OCI-LY7 (cell line): ENCODE data around the gene CYP4F2. TPM values are rescaled to one million over a fixed set of nuclear protein-coding genes. Genes with fewer than 3 reads are reported as not detected.
"Not testable (repeated sequence)": the region's sequence is repeated elsewhere in the genome, so short reads cannot be mapped to it uniquely, and the experiment has no call there.

Source experiments
- BruUV-seq: library from RNA; stranded (reverse); fragments of 400-500 nt; replicated peaks from 2 replicates; lab custom pipeline; 2021; lab: Mats Ljungman, UMichigan
- CTCF ChIA-PET: fragments of 300-600 bp; sonication (Branson Sonifier 250); formaldehyde crosslinking; loops from one replicate; lab custom pipeline; 2022; ENCODE audit warnings: antibody characterized with exemption; ENCODE audit not compliant: unreplicated experiment; lab: Charles Lee
- POLR2A ChIA-PET: fragments of 300-600 bp; sonication (Branson Sonifier 250); formaldehyde crosslinking; loops from one replicate; lab custom pipeline; 2022; ENCODE audit warnings: antibody characterized with exemption; lab: Charles Lee
- DNase-seq: peaks from one replicate; pipeline ENCODE4 v3.0.0-alpha.2; 2015; ENCODE audit warnings: low spot score
- H2AFZ ChIP-seq: fragments of 200-600 bp; sonication (generic), shearing (Covaris generic); 2 replicates; pipeline ENCODE4 v1.6.1; 2014; ENCODE audit warnings: mild to moderate bottlenecking, antibody characterized with exemption, low read length, moderate library complexity
- H3K27ac ChIP-seq: fragments of 200-600 bp; sonication (generic); 2 replicates; pipeline ENCODE4 v1.5.1; 2014; ENCODE audit warnings: mixed run types, low read depth, mild to moderate bottlenecking, moderate library complexity, low read length, inconsistent platforms; ENCODE audit not compliant: poor library complexity, severe bottlenecking
- H3K36me3 ChIP-seq: fragments of 200-600 bp; sonication (generic); 2 replicates; pipeline ENCODE4 v1.6.1; 2014; ENCODE audit warnings: mild to moderate bottlenecking, antibody characterized with exemption, low read length, moderate library complexity, mixed read lengths; ENCODE audit not compliant: insufficient read depth
- H3K4me1 ChIP-seq: fragments of 200-600 bp; sonication (generic); 2 replicates; pipeline ENCODE4 v1.5.1; 2014; ENCODE audit warnings: mild to moderate bottlenecking, low read length; ENCODE audit not compliant: insufficient read depth, poor library complexity, severe bottlenecking
- H3K4me2 ChIP-seq: fragments of 200-600 bp; sonication (generic); 2 replicates; pipeline ENCODE4 v1.6.1; 2014; ENCODE audit warnings: mild to moderate bottlenecking, low read length
- H3K4me3 ChIP-seq: fragments of 200-600 bp; sonication (generic); 2 replicates; pipeline ENCODE4 v1.5.1; 2014; ENCODE audit warnings: mild to moderate bottlenecking, low read depth, low read length; ENCODE audit not compliant: poor library complexity, severe bottlenecking
- H3K79me2 ChIP-seq: fragments of 200-600 bp; sonication (generic); 2 replicates; pipeline ENCODE4 v1.6.1; 2016; ENCODE audit warnings: low read depth, mild to moderate bottlenecking, low read length, moderate library complexity, mixed read lengths; ENCODE audit not compliant: insufficient read depth
- H3K9me2 ChIP-seq: fragments of 200-600 bp; sonication (generic); 2 replicates; pipeline ENCODE4 v1.6.1; 2016; ENCODE audit warnings: mild to moderate bottlenecking, low read length, mixed read lengths; ENCODE audit not compliant: insufficient read depth
- H3K9me3 ChIP-seq: fragments of 200-600 bp; sonication (generic); 2 replicates; pipeline ENCODE4 v1.6.1; 2014; ENCODE audit warnings: mild to moderate bottlenecking, mixed run types, low read length, mixed read lengths
- H4K20me1 ChIP-seq: fragments of 200-600 bp; sonication (generic); 2 replicates; pipeline ENCODE4 v1.6.1; 2014; ENCODE audit warnings: mild to moderate bottlenecking, antibody characterized with exemption, low read length, moderate library complexity, mixed read lengths; ENCODE audit not compliant: insufficient read depth
- CTCF ChIP-seq: fragments of 200-600 bp; sonication (generic); conservative IDR thresholded peaks from 2 replicates; pipeline ENCODE4 v1.5.1; 2014; ENCODE audit warnings: mild to moderate bottlenecking, antibody characterized with exemption, low read length, moderate library complexity, mixed read lengths
- EZH2phosphoT487 ChIP-seq: fragments of 200-600 bp; sonication (generic); IDR thresholded peaks from 2 replicates; pipeline ENCODE4 v1.6.1; 2018; ENCODE audit warnings: low read depth, borderline replicate concordance, mild to moderate bottlenecking, mixed run types, antibody characterized with exemption, low read length, moderate library complexity, mixed read lengths
- intact Hi-C: fragments of 100-400 bp; cut with micrococcal nuclease; formaldehyde crosslinking; loops from one replicate; pipeline ENCODE4 v1.10.0; 2022; ENCODE audit not compliant: unreplicated experiment
- total RNA-seq, 2 experiments: library from RNA; depleted of rRNA in 1 of 2; stranded (reverse); fragments of >200 nt in 1 of 2; shearing (Covaris generic) in 1 of 2; gene quantifications; 2 replicates each; pipeline ENCODE4 v1.2.3, GENCODE V29; 2014 to 2022

CYP4F2 gene
- total RNA-seq, 2 experiments from 2014 or later = not detected

GRCh38 chr19:15905026-15905425 is 7.2 kb upstream of the CYP4F2 start:
- no peaks in the 10 kb centered on the region for H4K20me1 ChIP-seq
- H3K4me1 ChIP-seq = no peaks in the 10 kb centered on the region
- no peaks in the 10 kb centered on the region for H3K79me2 ChIP-seq
- no peak overlapping the region for H3K4me2 ChIP-seq
- no peak overlapping the region for H3K4me3 ChIP-seq
- H3K9me3 ChIP-seq = no peaks in the 10 kb centered on the region
- no peak overlapping the region for H2AFZ ChIP-seq
- H3K27ac ChIP-seq = no peak overlapping the region
- no TSS peak for BruUV-seq
- no peaks in the 10 kb centered on the region for H3K36me3 ChIP-seq
- intact Hi-C loops = no loop called here
- H3K9me2 ChIP-seq = no peaks in the 10 kb centered on the region
- DNase-seq = no peak
- CTCF ChIA-PET = no interaction called here
- no peak for TF ChIP-seq CTCF
- no peak for TF ChIP-seq EZH2phosphoT487
- POLR2A ChIA-PET = no interaction called here

GRCh38 chr19:15902898-15903297 is 5.0 kb upstream of the CYP4F2 start:
- H4K20me1 ChIP-seq, H3K27ac ChIP-seq, H3K36me3 ChIP-seq, H3K9me3 ChIP-seq, H2AFZ ChIP-seq, H3K4me2 ChIP-seq, DNase-seq, CTCF ChIA-PET, H3K79me2 ChIP-seq, H3K9me2 ChIP-seq, POLR2A ChIA-PET, intact Hi-C loops, BruUV-seq, H3K4me1 ChIP-seq, H3K4me3 ChIP-seq: not testable (repeated sequence)

GRCh38 chr19:15902254-15902653 is 4.4 kb upstream of the CYP4F2 start:
- DNase-seq = no peak

More at GRCh38 chr19:15902254-15902653, 4.4 kb upstream of the CYP4F2 start:
- Histone ChIP-seq H3K9me2 (no peaks in the 10 kb centered on the region), H3K27ac (no peak overlapping the region), H3K4me1 (no peaks in the 10 kb centered on the region), H3K9me3 (no peaks in the 10 kb centered on the region), H3K79me2 (no peaks in the 10 kb centered on the region), H4K20me1 (no peaks in the 10 kb centered on the region), H3K36me3 (no peaks in the 10 kb centered on the region), H3K4me2 (no peak overlapping the region), H3K4me3 (no peak overlapping the region), H2AFZ (no peak overlapping the region)
- BruUV-seq = no TSS peak
- CTCF ChIA-PET = no interaction called here
- intact Hi-C loops = no loop called here
- POLR2A ChIA-PET = no interaction called here
- TF ChIP-seq EZH2phosphoT487 (no peak), CTCF (no peak)
